HepG2 (cell line): Measurements from ENCODE around the gene PCBP1. TPM values are rescaled to one million over a fixed set of nuclear protein-coding genes. Genes with fewer than 3 reads are reported as not detected.
A peak's percentile ranks its signal among the peaks of the same experiment; 100 is the strongest.

Source experiments
- BORCS8-MEF2B ChIP-seq: sonication (generic); formaldehyde crosslinking; IDR thresholded peaks from 2 replicates; pipeline ENCODE4 v1.8.0; 2022; ENCODE audit warnings: mild to moderate bottlenecking, missing genetic modification reagents
- CBX1 ChIP-seq: IDR thresholded peaks from one replicate; pipeline ENCODE4 v1.6.1; 2016; ENCODE audit warnings: antibody characterized with exemption, low read depth
- CC2D1A ChIP-seq: sonication (generic); formaldehyde crosslinking; IDR thresholded peaks from 2 replicates; pipeline ENCODE4 v1.8.1; 2023; ENCODE audit warnings: mild to moderate bottlenecking, missing genetic modification reagents
- CENPT ChIP-seq: sonication (generic); formaldehyde crosslinking; IDR thresholded peaks from 2 replicates; pipeline ENCODE4 v1.8.0; 2022; ENCODE audit warnings: low read depth, mild to moderate bottlenecking, moderate library complexity, missing genetic modification reagents
- DNMT3B ChIP-seq: conservative IDR thresholded peaks from 2 replicates; pipeline ENCODE4 v1.6.1; 2016; ENCODE audit warnings: missing biosample characterization, control low read depth
- ETV5 ChIP-seq: IDR thresholded peaks from 2 replicates; pipeline ENCODE4 v1.6.1; 2018; ENCODE audit warnings: missing biosample characterization, missing genetic modification reagents, inconsistent platforms, borderline replicate concordance
- FIP1L1 ChIP-seq: fragments of 200-400 bp; formaldehyde crosslinking; IDR thresholded peaks from 2 replicates; pipeline ENCODE4 v1.6.1; 2018; ENCODE audit warnings: low read depth, mild to moderate bottlenecking, low read length, moderate library complexity, borderline replicate concordance; ENCODE audit not compliant: insufficient read depth
- FOXC1 ChIP-seq: sonication (generic); formaldehyde crosslinking; IDR thresholded peaks from 2 replicates; pipeline ENCODE4 v1.8.0; 2022; ENCODE audit warnings: mild to moderate bottlenecking, missing genetic modification reagents, borderline replicate concordance
- GATAD2A ChIP-seq: IDR thresholded peaks from 2 replicates; pipeline ENCODE4 v1.6.1; 2016
- HOXA3 ChIP-seq: sonication (generic); formaldehyde crosslinking; IDR thresholded peaks from 2 replicates; pipeline ENCODE4 v1.5.0; 2020; ENCODE audit warnings: missing genetic modification reagents
- HOXA5 ChIP-seq: sonication (generic); formaldehyde crosslinking; IDR thresholded peaks from 2 replicates; pipeline ENCODE4 v1.4.0; 2020; ENCODE audit warnings: missing genetic modification reagents
- KLF13 ChIP-seq: sonication (generic); formaldehyde crosslinking; IDR thresholded peaks from 2 replicates; pipeline ENCODE4 v1.4.0; 2020; ENCODE audit warnings: mild to moderate bottlenecking, missing genetic modification reagents
- MBNL3 ChIP-seq: fragments of 250-450 bp; sonication (Bioruptor Pico); conservative IDR thresholded peaks from 2 replicates; pipeline ENCODE4 v1.8.0; 2022; ENCODE audit warnings: mild to moderate bottlenecking, inconsistent platforms
- NR2C2 ChIP-seq: sonication (generic); formaldehyde crosslinking; IDR thresholded peaks from 2 replicates; pipeline ENCODE4 v1.4.0; 2020; ENCODE audit warnings: missing genetic modification reagents, mild to moderate bottlenecking, moderate library complexity, borderline replicate concordance
- PPARG ChIP-seq: conservative IDR thresholded peaks from 2 replicates; pipeline ENCODE4 v1.6.1; 2016; ENCODE audit warnings: missing biosample characterization, missing genetic modification reagents
- REPIN1 ChIP-seq: sonication (generic); formaldehyde crosslinking; IDR thresholded peaks from 2 replicates; pipeline ENCODE4 v1.8.0; 2022; ENCODE audit warnings: missing genetic modification reagents, low read depth, mild to moderate bottlenecking, borderline replicate concordance
- SMARCC2 ChIP-seq: fragments of 450-650 bp; IDR thresholded peaks from 2 replicates; pipeline ENCODE4 v1.6.1; 2017; ENCODE audit warnings: antibody characterized with exemption, mild to moderate bottlenecking
- SOX6 ChIP-seq, 2 experiments: fragments of 450-650 bp in 1 of 2; sonication (generic) in 1 of 2; formaldehyde crosslinking in 1 of 2; IDR thresholded peaks; 2 replicates each; pipeline versions ENCODE4 v1.4.0 to v1.6.1; 2017 to 2020; ENCODE audit warnings: antibody characterized with exemption in 1 of 2, mild to moderate bottlenecking in 1 of 2, missing genetic modification reagents in 1 of 2
- STAT6 ChIP-seq: sonication (generic); formaldehyde crosslinking; IDR thresholded peaks from 2 replicates; pipeline ENCODE4 v1.4.0; 2020; ENCODE audit warnings: missing genetic modification reagents, mild to moderate bottlenecking, borderline replicate concordance
- THAP11 ChIP-seq: IDR thresholded peaks from 2 replicates; pipeline ENCODE4 v1.6.1; 2016; ENCODE audit warnings: missing biosample characterization, missing genetic modification reagents
- TOE1 ChIP-seq: sonication (generic); formaldehyde crosslinking; IDR thresholded peaks from 2 replicates; pipeline ENCODE4 v1.4.0; 2020; ENCODE audit warnings: mild to moderate bottlenecking, missing genetic modification reagents
- ZFP82 ChIP-seq: sonication (generic); formaldehyde crosslinking; IDR thresholded peaks from 2 replicates; pipeline ENCODE4 v1.5.1; 2020; ENCODE audit warnings: mild to moderate bottlenecking, missing genetic modification reagents, borderline replicate concordance
- ZNF383 ChIP-seq: sonication (generic); formaldehyde crosslinking; IDR thresholded peaks from 2 replicates; pipeline ENCODE4 v1.4.0; 2020; ENCODE audit warnings: missing genetic modification reagents, mild to moderate bottlenecking, borderline replicate concordance
- ZNF530 ChIP-seq: sonication (generic); formaldehyde crosslinking; IDR thresholded peaks from 2 replicates; pipeline ENCODE4 v1.5.0; 2020; ENCODE audit warnings: low read depth, mild to moderate bottlenecking, missing genetic modification reagents
- ZNF552 ChIP-seq: sonication (generic); formaldehyde crosslinking; IDR thresholded peaks from 2 replicates; pipeline ENCODE4 v1.9.0; 2022; ENCODE audit warnings: missing genetic modification reagents, mild to moderate bottlenecking, borderline replicate concordance
- ZNF577 ChIP-seq: sonication (generic); formaldehyde crosslinking; IDR thresholded peaks from 2 replicates; pipeline ENCODE4 v1.4.0; 2020; ENCODE audit warnings: mild to moderate bottlenecking, low read depth, missing genetic modification reagents, borderline replicate concordance
- polyA plus RNA-seq, 8 experiments: library from polyadenylated mRNA; depleted of rRNA in 3 of 8; stranded (reverse) in 7 of 8; unstranded in 1 of 8; fragments of >200 nt; fragmentation: Illumina TruSeq in 4 of 8; extraction: Trizol in 4 of 8; gene quantifications; 2 replicates each; pipeline versions ENCODE4 v1.2.1 to v1.2.3, GENCODE V29; 2011 to 2016; ENCODE audit warnings: low read depth in 4 of 8, missing spikeins in 1 of 8, mixed read lengths in 1 of 8; ENCODE audit not compliant: insufficient read depth in 1 of 8
- total RNA-seq, 5 experiments: library from RNA; depleted of rRNA; stranded (reverse); fragments of >200 nt; fragmentation: Illumina TruSeq; extraction: Trizol; gene quantifications; 2 replicates each; pipeline ENCODE4 v1.2.3, GENCODE V29; 2016; ENCODE audit warnings: low read depth in 1 of 5
- TF ChIP-seq, protein P1 (sequence below): sonication (generic); formaldehyde crosslinking; IDR thresholded peaks from 2 replicates; pipeline ENCODE4 v1.5.0; 2020; ENCODE audit warnings: missing genetic modification reagents, mild to moderate bottlenecking, borderline replicate concordance

PCBP1 gene
- total and polyA plus RNA-seq, 2 of the 13 experiments (the other 11 are each of a cell fraction or from before 2014, with no cell fraction given), result 32.0 to 137 TPM

GRCh38 chr2:70087702-70088597 is 673 bp downstream of the PCBP1 start (continued):
- TF ChIP-seq THAP11 (no peak), SOX6 (IDR thresholded peaks at IDR 0.05) (no peak), SOX6 (CRISPR knock-in tag; IDR thresholded peaks at IDR 0.05) (peak; percentile 54; the same call in 1 of the 2 replicates), ZNF383 (CRISPR knock-in tag) (no peak; the same call in 1 of the 2 replicates), NR2C2 (no peak), FIP1L1 (peak; percentile 80; the same call in 1 of the 2 replicates), ZFP82 (CRISPR knock-in tag) (no peak; the same call in 1 of the 2 replicates), FOXC1 (CRISPR knock-in tag) (no peak; the same call in 1 of the 2 replicates), ZNF530 (no peak), TOE1 (CRISPR knock-in tag) (no peak; the same call in 1 of the 2 replicates), MBNL3 (no peak), HOXA5 (peak; percentile 79), KLF13 (CRISPR knock-in tag) (no peak), ETV5 (CRISPR knock-in tag) (peak; percentile 7; the same call in 1 of the 2 replicates), ZNF552 (CRISPR knock-in tag) (no peak), REPIN1 (CRISPR knock-in tag) (peak; percentile 83; the same call in 1 of the 2 replicates), CC2D1A (CRISPR knock-in tag) (no peak), DNMT3B (CRISPR knock-in tag) (peak; percentile 35; the same call in 1 of the 2 replicates), PPARG (no peak), HOXA3 (CRISPR knock-in tag) (peak; percentile 52), SMARCC2 (no peak), STAT6 (CRISPR knock-in tag) (peak; percentile 14; the same call in 1 of the 2 replicates), ZNF577 (no peak), CENPT (CRISPR knock-in tag) (no peak; the same call in 1 of the 2 replicates), GATAD2A (CRISPR knock-in tag) (no peak), CBX1 (no peak), BORCS8-MEF2B (CRISPR knock-in tag) (peak; percentile 70)
- TF ChIP-seq, protein P1, sequence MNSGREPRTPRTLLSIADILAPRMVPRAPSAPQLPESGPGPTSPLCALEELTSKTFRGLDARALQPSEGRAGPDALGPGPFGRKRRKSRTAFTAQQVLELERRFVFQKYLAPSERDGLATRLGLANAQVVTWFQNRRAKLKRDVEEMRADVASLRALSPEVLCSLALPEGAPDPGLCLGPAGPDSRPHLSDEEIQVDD, result no peak
